IMR-90 (cell line): ENCODE data around the gene SFTPB. TPM values are rescaled to one million over a fixed set of nuclear protein-coding genes. Genes with fewer than 3 reads are reported as not detected.

Source experiments
- ATAC-seq: fragments of 200-7000 bp; cut with Tn5 transposase; 2 replicates; pipeline ENCODE4 v1.9.1; 2020; ENCODE audit warnings: low read depth, mild to moderate bottlenecking, moderate library complexity
- BruUV-seq: library from RNA; stranded (reverse); fragments of 400-500 nt; replicated peaks from 2 replicates; lab custom pipeline; 2021; lab: Mats Ljungman, UMichigan
- CTCF ChIA-PET: fragments of 300-600 bp; formaldehyde crosslinking; extraction: SDS; loops from one replicate; lab custom pipeline; 2021; ENCODE audit warnings: antibody characterized with exemption; lab: Yijun Ruan, JAX
- POLR2A ChIA-PET: fragments of 300-600 bp; sonication (Branson Sonifier 250); formaldehyde crosslinking; loops from one replicate; lab custom pipeline; 2022; ENCODE audit warnings: antibody characterized with exemption; ENCODE audit not compliant: unreplicated experiment; lab: Charles Lee
- DNase-seq: peaks from one replicate; pipeline ENCODE4 v3.0.0; 2013
- H2AFZ ChIP-seq: replicated peaks from 2 replicates; pipeline ENCODE3; 2013; ENCODE audit warnings: low read length, mild to moderate bottlenecking; ENCODE audit not compliant: poor library complexity
- H2AK5ac ChIP-seq: 2 replicates; pipeline ENCODE4 v1.6.1; 2013; ENCODE audit warnings: low read depth, low read length, inconsistent platforms
- H2AK9ac ChIP-seq: replicated peaks from 2 replicates; pipeline ENCODE3; 2013; ENCODE audit warnings: mild to moderate bottlenecking, low read depth, low read length, moderate library complexity; ENCODE audit not compliant: poor library complexity
- H2BK120ac ChIP-seq: 2 replicates; pipeline ENCODE4 v1.6.1; 2013; ENCODE audit warnings: low read depth, low read length, inconsistent platforms
- H2BK15ac ChIP-seq: 3 replicates; pipeline ENCODE4 v1.6.1; 2013; ENCODE audit warnings: low read depth, low read length, inconsistent platforms
- H2BK20ac ChIP-seq: 2 replicates; pipeline ENCODE4 v1.6.1; 2013; ENCODE audit warnings: low read depth, mild to moderate bottlenecking, inconsistent platforms, low read length, moderate library complexity
- H2BK5ac ChIP-seq: 2 replicates; pipeline ENCODE4 v1.6.1; 2013; ENCODE audit warnings: mild to moderate bottlenecking, low read depth, low read length, inconsistent platforms; ENCODE audit not compliant: poor library complexity, severe bottlenecking
- H3K14ac ChIP-seq: replicated peaks from 2 replicates; pipeline ENCODE4 v1.6.1; 2013; ENCODE audit warnings: low read depth, low read length, inconsistent platforms
- H3K18ac ChIP-seq: 2 replicates; pipeline ENCODE4 v1.6.1; 2013; ENCODE audit warnings: low read depth, low read length, control low read depth
- H3K23ac ChIP-seq: 2 replicates; pipeline ENCODE4 v1.6.1; 2013; ENCODE audit warnings: low read depth, low read length, inconsistent platforms
- H3K27ac ChIP-seq: 2 replicates; pipeline ENCODE4 v1.5.1; 2013; ENCODE audit warnings: mild to moderate bottlenecking, control low read depth, low read length; ENCODE audit not compliant: insufficient read depth
- H3K27me3 ChIP-seq: 2 replicates; pipeline ENCODE4 v1.6.1; 2013; ENCODE audit warnings: low read length; ENCODE audit not compliant: control insufficient read depth, insufficient read depth
- H3K36me3 ChIP-seq: 2 replicates; pipeline ENCODE4 v1.6.1; 2013; ENCODE audit warnings: low read length, mixed read lengths; ENCODE audit not compliant: control insufficient read depth, insufficient read depth
- H3K4ac ChIP-seq: 2 replicates; pipeline ENCODE4 v1.6.1; 2013; ENCODE audit warnings: low read depth, low read length, inconsistent platforms
- H3K4me1 ChIP-seq: 2 replicates; pipeline ENCODE4 v1.6.1; 2013; ENCODE audit warnings: low read length, mixed read lengths; ENCODE audit not compliant: control insufficient read depth, insufficient read depth
- H3K4me2 ChIP-seq: 2 replicates; pipeline ENCODE4 v1.6.1; 2013; ENCODE audit warnings: low read depth, mild to moderate bottlenecking, control low read depth, low read length, moderate library complexity
- H3K4me3 ChIP-seq: 2 replicates; pipeline ENCODE4 v1.5.1; 2013; ENCODE audit warnings: low read depth, mild to moderate bottlenecking, control low read depth, low read length, moderate library complexity; ENCODE audit not compliant: insufficient read depth
- H3K56ac ChIP-seq: 2 replicates; pipeline ENCODE4 v1.6.1; 2013; ENCODE audit warnings: low read length, inconsistent platforms; ENCODE audit not compliant: insufficient read depth; ENCODE audit errors: extremely low read depth
- H3K79me1 ChIP-seq, 2 experiments: 2 replicates each; pipeline ENCODE4 v1.6.1; 2013; ENCODE audit warnings: low read length in 2 of 2, inconsistent platforms in 1 of 2, low read depth in 1 of 2
- H3K9ac ChIP-seq: 2 replicates; pipeline ENCODE4 v1.6.1; 2013; ENCODE audit warnings: low read depth, low read length, control low read depth
- H3K9me1 ChIP-seq: 2 replicates; pipeline ENCODE4 v1.6.1; 2013; ENCODE audit warnings: low read length, inconsistent platforms; ENCODE audit not compliant: insufficient read depth
- H3K9me3 ChIP-seq: 2 replicates; pipeline ENCODE4 v1.6.1; 2013; ENCODE audit warnings: low read length; ENCODE audit not compliant: control insufficient read depth, insufficient read depth
- H4K20me1 ChIP-seq: 2 replicates; pipeline ENCODE4 v1.6.1; 2013; ENCODE audit warnings: low read length, inconsistent platforms; ENCODE audit not compliant: insufficient read depth
- H4K5ac ChIP-seq: 2 replicates; pipeline ENCODE4 v1.6.1; 2013; ENCODE audit warnings: mild to moderate bottlenecking, low read depth, low read length, control low read depth
- H4K8ac ChIP-seq, 2 experiments: 2 replicates each; pipeline ENCODE4 v1.6.1; 2013; ENCODE audit warnings: low read depth in 2 of 2, low read length in 2 of 2, control low read depth in 1 of 2, inconsistent platforms in 1 of 2
- H4K91ac ChIP-seq: 2 replicates; pipeline ENCODE4 v1.6.1; 2013; ENCODE audit warnings: low read depth, low read length, inconsistent platforms; ENCODE audit not compliant: insufficient read depth
- BHLHE40 ChIP-seq: fragments of 150-350 bp; IDR thresholded peaks from 2 replicates; pipeline ENCODE4 v1.6.1; 2016; ENCODE audit warnings: mild to moderate bottlenecking, low read depth, low read length
- CEBPB ChIP-seq: IDR thresholded peaks from 2 replicates; pipeline ENCODE4 v1.6.1; 2012; ENCODE audit warnings: low read depth, low read length, improper control_type of control experiment
- CHD1 ChIP-seq: IDR thresholded peaks from 2 replicates; pipeline ENCODE4 v1.6.1; 2012; ENCODE audit warnings: low read depth, low read length, improper control_type of control experiment
- CTCF ChIP-seq: conservative IDR thresholded peaks from 2 replicates; pipeline ENCODE4 v1.5.1; 2012; ENCODE audit warnings: mild to moderate bottlenecking, low read depth, low read length, improper control_type of control experiment
- ELK1 ChIP-seq: fragments of 150-350 bp; IDR thresholded peaks from 2 replicates; pipeline ENCODE4 v1.6.1; 2016; ENCODE audit warnings: low read depth, mild to moderate bottlenecking, low read length, moderate library complexity, borderline replicate concordance
- FOS ChIP-seq: fragments of 150-350 bp; IDR thresholded peaks from 2 replicates; pipeline ENCODE4 v1.6.1; 2016; ENCODE audit warnings: low read depth, low read length
- MAFK ChIP-seq: IDR thresholded peaks from 2 replicates; pipeline ENCODE4 v1.6.1; 2012; ENCODE audit warnings: low read depth, low read length, improper control_type of control experiment
- MAZ ChIP-seq: IDR thresholded peaks from 2 replicates; pipeline ENCODE4 v1.6.1; 2012; ENCODE audit warnings: low read depth, mild to moderate bottlenecking, low read length, improper control_type of control experiment, moderate library complexity, borderline replicate concordance
- MXI1 ChIP-seq: IDR thresholded peaks from 2 replicates; pipeline ENCODE4 v1.6.1; 2012; ENCODE audit warnings: low read depth, mild to moderate bottlenecking, low read length, moderate library complexity, borderline replicate concordance
- NFE2L2 ChIP-seq: fragments of 150-350 bp; IDR thresholded peaks from 2 replicates; pipeline ENCODE4 v1.6.1; 2016; ENCODE audit warnings: low read depth, mild to moderate bottlenecking, low read length
- POLR2A ChIP-seq: IDR thresholded peaks from 2 replicates; pipeline ENCODE4 v1.6.1; 2012; ENCODE audit warnings: mild to moderate bottlenecking, low read depth, low read length
- RAD21 ChIP-seq: IDR thresholded peaks from 2 replicates; pipeline ENCODE4 v1.6.1; 2012; ENCODE audit warnings: low read length, improper control_type of control experiment
- RCOR1 ChIP-seq: IDR thresholded peaks from 2 replicates; pipeline ENCODE4 v1.6.1; 2012; ENCODE audit warnings: mild to moderate bottlenecking, low read length, improper control_type of control experiment; ENCODE audit not compliant: insufficient replicate concordance
- RFX5 ChIP-seq: IDR thresholded peaks from 2 replicates; pipeline ENCODE4 v1.8.0; 2012; ENCODE audit warnings: low read depth, mild to moderate bottlenecking, low read length, moderate library complexity
- SMC3 ChIP-seq: fragments of 150-350 bp; IDR thresholded peaks from 2 replicates; pipeline ENCODE4 v1.6.1; 2016; ENCODE audit warnings: low read depth, mild to moderate bottlenecking, antibody characterized with exemption, low read length, moderate library complexity
- USF2 ChIP-seq: fragments of 150-350 bp; IDR thresholded peaks from 2 replicates; pipeline ENCODE4 v1.6.1; 2017; ENCODE audit warnings: mild to moderate bottlenecking, antibody characterized with exemption, low read length, low read depth
- WGBS, 2 experiments: methylation state at CpG; one replicate each; pipeline versions ENCODE4 v1.1.5 to v1.1.7; 2013; ENCODE audit warnings: missing lambda C conversion rate in 2 of 2; ENCODE audit not compliant: insufficient read length in 1 of 2; ENCODE audit errors: extremely low coverage in 2 of 2; 5-methylcytosine and 5-hydroxymethylcytosine counted together
- dilution Hi-C: fragments of 300-500 bp; cut with HindIII; formaldehyde crosslinking; loops from one replicate; pipeline ENCODE4 v1.14.3; 2018; ENCODE audit warnings: low sequenced_read_pairs; ENCODE audit not compliant: unreplicated experiment
- in situ Hi-C: fragments of 300-500 bp; cut with MboI; formaldehyde crosslinking; loops from 3 replicates; pipeline ENCODE4 v1.14.3; 2019; ENCODE audit warnings: low sequenced_read_pairs, inconsistent platforms, mixed read lengths
- intact Hi-C: fragments of 100-400 bp; cut with micrococcal nuclease; formaldehyde crosslinking; loops from 2 replicates; pipeline ENCODE4 v1.10.0; 2022
- polyA plus RNA-seq, 3 experiments: library from polyadenylated mRNA; depleted of rRNA; stranded (reverse); fragments of >200 nt; gene quantifications; 2 replicates each; pipeline ENCODE4 v1.2.3, GENCODE V29; 2012; ENCODE audit warnings: low replicate concordance in 1 of 3
- total RNA-seq: library from RNA; depleted of rRNA; stranded (reverse); fragments of >200 nt; gene quantifications from 2 replicates; pipeline ENCODE4 v1.2.3, GENCODE V29; 2012

The SFTPB gene
- total and polyA plus RNA-seq, 2 of the 4 experiments (the other 2 are of a cell fraction) = not detected

- no TSS peak for BruUV-seq
- intact Hi-C loops = no loop called here
- dilution Hi-C loops = no loop called here
Observed at GRCh38 chr2:85628658-85629057, 39.3 kb downstream of the SFTPB start.

More at GRCh38 chr2:85628658-85629057, 39.3 kb downstream of the SFTPB start:
- H3K4ac ChIP-seq = no peak overlapping the region
- ATAC-seq = no peak
- H4K5ac ChIP-seq = no peak overlapping the region
- H2AK9ac ChIP-seq = no peak overlapping the region
- no peaks in the 10 kb centered on the region for H4K20me1 ChIP-seq
- H3K18ac ChIP-seq = no peak overlapping the region
- no peaks in the 10 kb centered on the region for H3K9me1 ChIP-seq
- no peak overlapping the region for H2BK15ac ChIP-seq
- H2BK5ac ChIP-seq = no peak overlapping the region
- H3K14ac ChIP-seq = no peak overlapping the region
- H2AFZ ChIP-seq = no peak overlapping the region
- peaks cover 62% of the 10 kb centered on the region for H3K36me3 ChIP-seq
- no peak overlapping the region for H2BK20ac ChIP-seq
- in situ Hi-C loops = no loop called here
- no peak overlapping the region for H3K56ac ChIP-seq
- 100% methylated on average over 1 of the region's 2 CpGs; no CpG with 5 or more reads in 1 of the 2 experiments for WGBS, 2 experiments
- no peaks in the 10 kb centered on the region for H3K4me1 ChIP-seq
- no peak overlapping the region for H2BK120ac ChIP-seq
- CTCF ChIA-PET = interaction anchor here (0.6 to 1.0 kb wide), 2 partner anchors 9 to 472 kb away, joined by 3 read pairs; no protein-coding TSS in a partner anchor
- H3K4me3 ChIP-seq = no peak overlapping the region
- no peak for TF ChIP-seq POLR2A
- TF ChIP-seq CTCF = no peak
- TF ChIP-seq CEBPB = no peak
- no peak for TF ChIP-seq SMC3
- TF ChIP-seq BHLHE40 = no peak
- no peak for TF ChIP-seq FOS
- TF ChIP-seq RAD21 = no peak
- TF ChIP-seq MAFK = no peak
- no peak for TF ChIP-seq NFE2L2
- TF ChIP-seq MAZ = no peak
- TF ChIP-seq ELK1 = no peak
- TF ChIP-seq CHD1 = no peak
- TF ChIP-seq RFX5 = no peak
- no peak for TF ChIP-seq USF2
- no peak for TF ChIP-seq RCOR1
- no peak for TF ChIP-seq MXI1
- H3K4me2 ChIP-seq = no peak overlapping the region
- no peak overlapping the region for H3K27ac ChIP-seq
- no peak for DNase-seq
- no peak overlapping the region for H4K91ac ChIP-seq
- H3K27me3 ChIP-seq = no peaks in the 10 kb centered on the region
- H4K8ac ChIP-seq = no peak overlapping the region
- H2AK5ac ChIP-seq = no peak overlapping the region
- peaks cover 14 to 25% of the 10 kb centered on the region in 2 experiments for H3K79me1 ChIP-seq
- H3K9me3 ChIP-seq = no peaks in the 10 kb centered on the region
- POLR2A ChIA-PET = no interaction called here
- no peak overlapping the region for H3K9ac ChIP-seq
- no peak overlapping the region for H3K23ac ChIP-seq
